GDM1 (cell line): ENCODE results near the gene UBE2G1.
"Not testable (repeated sequence)": the region's sequence is repeated elsewhere in the genome, so short reads cannot be mapped to it uniquely, and the experiment has no call there.

ENCODE experiments used
- DNase-seq: peaks from one replicate; lab custom pipeline; 2025; lab: John Stamatoyannopoulos, UW

Gene UBE2G1

GRCh38 chr17:4301066-4301465, 65.4 kb downstream of the UBE2G1 start:
- no peak for DNase-seq

GRCh38 chr17:4297351-4297750, 69.1 kb downstream of the UBE2G1 start:
- DNase-seq, result no peak

GRCh38 chr17:4295686-4296085, 70.8 kb downstream of the UBE2G1 start:
- DNase-seq, result no peak

DNA sequence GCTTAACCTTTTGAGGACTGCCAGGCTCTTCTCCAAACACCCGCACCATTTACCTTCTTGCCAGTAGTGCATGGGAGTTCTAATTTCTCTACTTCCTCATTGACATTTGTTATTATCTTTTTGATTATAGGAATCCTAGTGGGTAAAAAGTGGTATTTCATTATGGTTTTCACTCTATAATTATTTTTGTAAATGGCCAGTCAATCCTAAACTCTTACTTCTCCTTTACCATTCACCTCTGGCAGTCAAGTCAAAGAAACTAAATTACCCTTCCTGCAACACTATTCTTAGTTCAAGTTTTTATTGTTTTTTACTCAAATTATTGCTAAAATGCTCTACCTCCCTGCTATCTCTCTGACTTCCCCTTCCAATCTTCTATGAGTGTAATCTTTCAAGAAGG, 72.9 kb downstream of the UBE2G1 start:
- DNase-seq, result no peak

- DNase-seq, result no peak
These were observed 78.8 kb downstream of the UBE2G1 start for GRCh38 chr17:4287710-4288109.

DNA sequence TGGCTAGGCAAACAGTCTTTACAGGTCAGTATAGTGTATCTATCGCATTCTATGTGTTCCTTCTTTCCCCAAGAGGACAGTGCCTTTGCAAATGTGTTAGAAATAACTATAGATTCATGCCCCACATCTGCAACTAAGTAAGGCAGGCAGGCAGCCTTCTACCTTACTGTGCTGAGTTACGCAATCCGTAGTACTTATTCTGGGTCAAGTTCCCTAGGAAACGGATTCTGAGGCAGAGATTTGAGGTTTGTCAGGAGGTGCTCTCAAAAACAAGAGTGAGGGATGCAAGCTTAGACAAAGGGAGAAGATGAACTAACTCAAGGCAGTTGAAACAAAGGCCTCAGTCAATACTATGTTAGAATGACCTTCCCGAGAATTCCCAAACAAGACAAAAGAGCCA, 90.0 kb downstream of the UBE2G1 start:
- DNase-seq, result no peak

DNA sequence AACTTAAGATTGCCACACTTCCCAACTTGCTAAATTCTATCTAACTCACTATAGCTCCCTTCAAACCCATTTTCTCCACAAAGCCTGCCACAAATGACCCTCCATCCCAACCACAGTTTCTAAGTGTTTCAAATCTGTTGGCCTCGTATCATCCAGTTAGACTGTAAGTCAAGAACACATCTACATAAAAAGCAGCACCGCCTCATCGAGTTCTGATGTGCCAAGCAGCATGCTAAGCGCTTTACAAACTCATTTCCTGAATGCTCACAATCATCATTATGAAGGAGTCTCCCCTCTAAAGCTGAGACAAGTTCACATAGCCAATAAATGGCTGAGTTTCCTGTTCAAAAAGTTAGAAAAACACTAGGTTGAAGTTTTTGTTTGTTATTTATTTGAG, 93.5 kb downstream of the UBE2G1 start:
- DNase-seq, result no peak

DNA sequence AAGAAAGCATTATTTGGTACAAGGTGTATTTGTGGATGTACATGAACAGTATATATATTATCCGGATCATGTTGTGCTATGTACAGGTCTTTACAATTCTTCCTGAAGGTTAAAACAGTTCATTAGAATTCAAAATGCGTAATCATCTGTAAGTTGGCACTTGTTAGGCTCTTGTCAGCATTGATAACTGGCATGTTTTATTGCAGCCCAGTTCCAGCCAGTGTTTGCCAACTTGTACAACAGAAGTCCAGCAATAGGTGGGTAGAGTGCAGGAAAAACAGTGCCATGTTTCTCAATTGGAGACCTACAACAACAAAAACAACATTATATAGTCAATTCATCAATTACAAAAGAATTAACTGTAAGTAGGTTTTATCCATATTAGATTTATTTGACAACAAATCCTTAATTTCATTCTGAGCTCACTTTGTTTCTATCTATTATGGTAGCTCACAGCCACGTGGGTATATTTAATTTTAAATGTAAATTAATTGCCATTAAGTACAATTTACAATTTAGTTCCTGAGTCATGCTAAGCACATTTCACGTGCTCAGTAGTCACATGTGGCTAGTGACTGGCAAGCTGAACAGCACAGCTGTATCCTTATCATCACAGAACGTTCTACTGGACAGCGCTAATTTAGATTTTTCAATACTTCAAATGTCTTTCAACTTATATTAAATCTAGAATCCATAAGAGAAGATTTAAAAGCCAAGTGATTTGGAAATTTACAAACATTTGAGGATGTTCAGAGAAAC, 94.1 kb downstream of the UBE2G1 start:
- no peak for DNase-seq

DNA sequence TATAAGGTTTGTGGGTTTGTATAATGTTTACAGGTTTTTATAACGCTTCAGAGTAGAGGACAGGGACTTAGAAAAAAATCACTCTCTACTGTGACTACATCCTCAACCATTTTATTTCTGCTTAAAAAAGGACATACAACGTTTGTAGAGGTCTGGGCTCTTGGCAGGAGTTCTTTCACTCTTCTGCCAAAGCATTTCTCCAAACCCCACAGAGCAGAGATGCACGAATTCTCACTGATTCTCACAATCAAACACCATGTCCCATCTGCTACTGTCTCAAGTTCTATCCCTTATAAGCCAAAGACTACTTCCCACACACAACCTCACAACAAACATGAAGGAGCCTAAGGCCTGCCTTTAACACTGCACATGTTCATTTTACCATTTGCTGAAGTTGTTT, 95.7 kb downstream of the UBE2G1 start:
- DNase-seq, result no peak

DNA sequence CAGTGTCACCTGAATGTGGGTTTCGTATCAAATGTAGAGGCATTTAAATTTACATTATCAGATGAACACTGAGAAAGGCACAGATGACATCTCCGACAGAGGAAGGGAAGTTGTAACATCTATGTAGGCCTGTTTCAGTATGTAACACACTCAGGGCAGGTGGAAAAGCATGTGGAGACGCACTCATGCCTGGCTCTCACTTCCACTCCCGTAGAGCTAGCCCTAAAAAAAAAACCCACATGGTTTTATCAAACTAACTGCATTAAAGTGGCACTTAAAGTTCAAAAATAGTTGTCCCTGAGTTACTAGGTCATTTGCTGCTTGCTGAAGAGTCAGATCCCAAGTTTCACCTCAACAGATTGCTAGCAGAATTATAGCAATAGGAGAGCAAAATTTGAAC, 96.6 kb downstream of the UBE2G1 start:
- no peak for DNase-seq

DNA sequence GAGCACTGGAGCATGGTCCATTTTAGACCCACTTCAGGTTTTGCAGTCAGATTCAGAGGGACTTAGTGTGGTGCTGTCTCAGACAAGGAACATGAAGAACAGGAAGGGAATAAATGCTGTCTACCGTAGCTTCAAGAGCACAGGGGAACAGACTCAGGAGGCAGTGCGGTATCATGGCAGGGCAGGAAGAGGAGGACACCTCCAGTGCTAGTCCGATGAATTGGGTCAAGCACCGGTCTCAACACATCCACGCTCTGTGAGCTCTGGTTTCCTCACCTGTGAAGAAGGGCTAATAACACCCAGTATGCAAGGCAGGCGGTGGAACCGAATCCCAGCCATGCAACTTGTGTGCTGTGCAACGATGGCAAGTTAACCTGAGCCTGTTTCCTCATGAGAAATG, 99.1 kb downstream of the UBE2G1 start:
- DNase-seq, result no peak

DNA sequence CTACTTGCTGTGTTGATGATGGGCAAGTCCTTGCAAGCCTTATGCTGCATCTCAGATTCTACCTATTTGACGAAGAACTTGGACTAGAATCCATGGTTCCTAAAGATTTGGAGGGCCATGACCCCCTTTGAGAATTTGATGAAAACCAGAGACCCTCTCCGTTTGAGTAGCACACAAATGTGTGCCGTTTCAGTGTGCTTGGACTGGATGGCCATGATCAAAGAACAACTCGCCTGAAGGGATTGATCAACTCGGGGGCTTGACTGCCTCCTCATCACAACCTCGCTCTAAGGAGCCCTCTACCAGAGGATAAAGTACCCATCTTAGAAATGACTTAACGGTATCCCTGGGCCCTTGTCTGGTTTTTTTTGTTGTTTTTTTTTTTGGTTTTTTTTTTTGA, 99.9 kb downstream of the UBE2G1 start:
- DNase-seq, result no peak

- peak; percentile 85 for DNase-seq
These were observed 102.9 kb downstream of the UBE2G1 start, which contains the start of gene ANKFY1 for GRCh38 chr17:4263282-4264215. Gene ANKFY1, minus strand, starts transcription at chr17:4263979. Its CDS starts 38 bp downstream, at chr17:4263941.

DNA sequence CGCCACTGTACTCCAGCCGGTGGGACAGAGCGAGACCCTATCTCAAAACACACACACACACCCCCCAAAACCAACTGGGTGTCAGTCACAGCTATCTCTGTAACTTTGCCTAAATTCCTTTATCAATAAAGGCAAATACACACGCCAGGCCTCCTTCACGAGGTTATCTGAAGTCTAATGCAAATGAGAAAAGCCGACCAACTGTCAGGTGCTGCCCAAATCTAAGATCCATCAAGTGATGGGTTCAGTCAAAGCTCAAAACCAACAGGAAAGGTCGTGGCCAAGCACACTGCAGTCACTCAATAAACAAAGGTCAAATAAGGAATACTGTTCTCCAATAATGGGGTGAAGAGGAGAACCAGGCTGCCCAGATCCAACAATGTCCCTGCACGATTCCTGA, 103.8 kb downstream of the UBE2G1 start:
- no peak for DNase-seq

DNA sequence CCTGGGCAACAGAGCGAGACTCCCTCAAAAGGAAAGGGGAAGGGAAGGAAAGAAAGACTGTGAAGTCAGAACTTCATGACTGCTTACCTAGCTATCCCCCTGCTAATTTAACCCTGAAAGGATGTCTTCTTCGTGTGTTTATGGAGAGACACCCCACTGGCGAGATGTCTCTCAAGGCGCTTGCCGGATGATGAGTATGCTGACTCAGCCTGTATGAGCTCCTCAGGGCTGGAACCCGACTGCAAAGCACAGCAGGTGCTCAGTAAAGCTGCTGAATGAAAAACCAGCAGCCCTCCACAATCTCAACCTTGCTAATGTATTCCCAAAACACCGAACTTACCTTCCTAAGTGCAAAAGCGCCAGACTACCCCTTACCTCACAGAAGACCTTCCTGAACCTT, 105.0 kb downstream of the UBE2G1 start:
- no peak for DNase-seq

GRCh38 chr17:4258867-4259266, 107.6 kb downstream of the UBE2G1 start:
- no peak for DNase-seq

GRCh38 chr17:4256952-4257351, 109.5 kb downstream of the UBE2G1 start:
- DNase-seq, result no peak

DNA sequence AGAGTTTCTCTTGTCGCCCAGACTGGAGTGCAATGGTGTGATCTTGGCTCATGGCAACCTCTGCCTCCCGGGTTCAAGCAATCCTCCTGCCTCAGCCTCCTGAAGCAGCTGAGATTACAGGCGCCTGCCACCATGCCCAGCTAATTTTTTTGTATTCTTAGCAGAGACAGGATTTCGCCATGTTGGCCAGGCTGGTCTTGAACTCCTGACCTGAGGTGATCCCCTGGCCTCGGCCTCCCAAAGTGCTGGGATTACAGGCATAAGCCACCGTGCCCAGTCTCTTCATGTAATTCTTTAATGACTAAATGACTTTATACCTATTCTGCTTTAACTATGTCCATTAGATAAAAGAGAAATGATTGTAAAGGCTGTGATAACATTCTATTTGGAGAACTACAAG, 111.2 kb downstream of the UBE2G1 start:
- DNase-seq, result not testable (repeated sequence)

DNA sequence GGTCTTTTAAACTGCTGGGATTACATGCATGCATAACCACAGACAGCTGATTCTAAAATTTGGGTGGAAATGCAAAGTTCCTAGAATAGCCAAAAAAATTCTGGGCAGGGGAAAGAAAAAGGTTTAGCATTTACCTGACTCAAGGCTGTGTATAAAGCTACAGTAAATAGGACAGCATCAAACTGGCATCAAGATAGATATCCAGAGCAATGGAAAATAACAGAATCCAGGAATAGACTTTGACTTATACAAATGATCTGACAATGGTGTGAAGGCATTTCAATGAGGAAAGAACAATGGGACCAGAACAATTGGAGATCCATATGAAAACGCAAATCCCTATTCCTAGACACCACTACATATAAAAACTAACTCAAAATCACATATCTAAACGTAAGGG, 115.6 kb downstream of the UBE2G1 start:
- DNase-seq, result no peak

GRCh38 chr17:4249452-4250029, 116.9 kb downstream of the UBE2G1 start:
- no peak for DNase-seq

GRCh38 chr17:4248504-4249277, 117.8 kb downstream of the UBE2G1 start:
- no peak for DNase-seq

DNA sequence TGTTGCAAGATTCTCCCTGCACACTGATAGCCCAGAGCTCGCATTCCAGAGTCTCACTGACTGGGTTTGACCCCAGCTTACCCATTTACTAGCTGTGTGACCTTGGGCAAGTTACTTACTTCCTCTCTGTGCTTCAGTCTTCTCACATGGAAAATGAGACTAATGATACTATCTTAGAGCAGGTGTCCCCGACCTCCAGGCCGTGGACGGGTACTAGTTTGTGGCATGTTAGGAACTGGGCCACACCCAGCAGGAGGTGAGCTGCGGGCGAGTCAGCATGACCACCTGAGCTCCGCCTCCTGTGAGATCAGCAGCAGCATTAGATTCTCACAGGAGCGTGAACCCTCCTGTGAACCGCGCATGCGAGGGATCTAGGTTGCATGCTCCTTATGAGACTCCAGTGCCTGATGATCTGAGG, 118.5 kb downstream of the UBE2G1 start:
- no peak for DNase-seq
